NCI-H2029 (cell line): ENCODE measurements around the gene DAB2IP.

Source experiments
- DNase-seq: peaks from one replicate; lab custom pipeline; 2025; lab: John Stamatoyannopoulos, UW

Gene DAB2IP

GRCh38 chr9:121663591-121663990 lies 12.2 kb downstream of the DAB2IP start:
- DNase-seq: no peak

DNA sequence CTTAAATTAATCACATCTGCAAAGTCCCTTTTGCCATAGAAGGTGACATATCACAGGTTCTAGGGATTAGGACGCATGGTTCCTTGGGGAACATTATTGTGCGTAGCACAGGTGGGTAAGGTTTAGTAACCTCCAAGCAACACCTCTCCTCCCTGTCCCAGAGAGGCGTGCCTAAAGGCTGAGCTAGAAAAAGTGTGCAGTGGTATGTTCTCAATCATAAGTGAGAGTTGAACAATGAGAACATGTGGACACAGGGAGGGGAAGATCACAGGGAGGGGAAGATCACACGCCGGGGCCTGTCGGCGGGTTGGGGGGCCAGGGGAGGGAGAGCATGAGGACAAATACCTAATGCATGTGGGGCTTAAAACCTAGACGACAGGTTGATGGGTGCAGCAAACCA lies 14.9 kb downstream of the DAB2IP start:
- DNase-seq: no peak

DNA sequence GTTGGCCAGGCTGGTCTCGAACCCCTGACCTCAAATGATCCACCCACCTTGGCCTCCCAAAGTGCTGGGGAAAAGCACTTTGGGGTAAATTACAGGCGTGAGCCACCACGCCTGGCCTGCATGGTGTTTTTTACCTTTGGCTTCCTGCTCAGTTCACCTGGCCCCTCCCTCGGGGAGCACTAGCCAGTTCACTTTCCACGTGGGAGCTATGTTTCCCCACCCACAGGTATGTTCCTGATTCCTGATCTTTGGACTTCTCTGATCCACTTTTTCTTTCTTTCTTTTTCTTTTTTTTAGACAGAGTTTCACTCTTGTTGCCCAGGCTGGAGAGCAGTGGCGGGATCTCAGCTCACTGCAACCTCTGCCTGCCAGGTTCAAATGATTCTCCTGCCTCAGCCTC lies 15.8 kb downstream of the DAB2IP start:
- DNase-seq: no peak

- DNase-seq: no peak
Observed at GRCh38 chr9:121667890-121668289, 16.5 kb downstream of the DAB2IP start.

GRCh38 chr9:121670431-121670830 lies 19.0 kb downstream of the DAB2IP start:
- no peak for DNase-seq

DNA sequence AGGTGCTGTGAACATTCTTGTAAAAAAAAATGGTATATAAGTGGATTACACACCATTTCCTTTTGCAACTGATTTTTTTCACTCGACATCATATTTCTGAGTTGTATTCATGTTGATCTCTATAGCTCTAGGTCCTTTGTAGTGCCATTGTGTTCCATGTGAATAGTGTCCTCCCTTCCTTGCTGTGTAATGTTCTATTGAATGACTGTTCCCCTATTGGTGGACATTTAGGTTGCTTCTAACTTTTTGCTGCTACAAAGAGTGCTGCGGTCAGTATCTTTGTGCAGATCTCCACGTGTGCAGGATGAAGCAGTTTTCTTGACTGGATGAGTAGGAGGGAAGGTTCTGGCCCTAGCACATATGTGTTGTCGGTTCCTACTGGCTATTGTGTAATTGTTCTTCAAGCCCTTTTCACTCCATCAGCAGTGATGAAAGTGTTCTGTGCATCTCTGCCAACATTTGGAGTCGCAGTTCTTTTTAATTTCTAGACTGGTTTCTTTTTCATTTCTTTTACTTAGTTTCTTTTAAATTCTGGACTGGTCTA lies 20.2 kb downstream of the DAB2IP start:
- DNase-seq: no peak

GRCh38 chr9:121672213-121672612 lies 20.8 kb downstream of the DAB2IP start:
- DNase-seq: no peak

GRCh38 chr9:121672986-121673385 lies 21.6 kb downstream of the DAB2IP start:
- no peak for DNase-seq

DNA sequence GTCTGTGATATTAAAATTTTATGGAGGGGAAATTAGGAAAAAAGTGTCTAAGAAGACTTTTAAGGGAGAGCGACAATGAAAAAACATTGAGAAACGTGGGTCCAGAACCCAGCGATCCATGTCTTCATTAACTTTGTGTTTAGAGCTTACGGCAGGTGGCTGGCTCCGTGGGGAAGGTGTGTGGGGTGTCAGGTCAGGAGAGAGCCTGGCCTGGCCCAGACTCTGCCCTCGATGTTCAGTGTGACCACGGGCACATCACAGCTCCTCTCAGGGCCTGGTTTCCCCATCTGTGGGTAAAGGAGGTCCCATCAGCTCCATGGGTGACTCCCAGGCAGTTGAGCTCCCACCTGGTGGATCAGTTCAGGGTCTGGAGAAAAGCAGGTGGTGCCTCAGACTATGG lies 22.1 kb downstream of the DAB2IP start:
- no peak for DNase-seq

DNA sequence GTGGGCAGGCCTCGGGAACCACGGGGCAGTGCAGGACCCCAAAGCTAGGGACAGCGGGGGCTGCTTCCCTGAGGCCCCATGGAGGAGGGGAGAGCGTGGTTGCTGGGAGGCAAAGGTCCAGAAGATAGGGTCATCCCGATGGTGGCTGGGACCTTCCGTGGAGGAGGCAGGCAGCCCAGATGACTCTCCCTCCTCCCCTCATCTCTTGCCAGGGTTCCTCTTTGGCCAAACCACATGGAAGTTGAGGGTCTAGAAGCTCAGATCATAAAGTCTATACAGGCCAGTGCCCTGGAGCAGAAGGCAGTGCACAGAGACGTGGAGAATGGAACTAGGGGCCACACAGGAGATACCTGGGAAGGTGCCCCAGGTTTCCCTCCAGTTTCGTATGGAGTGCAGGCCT lies 22.6 kb downstream of the DAB2IP start:
- DNase-seq: no peak

GRCh38 chr9:121674952-121675351 lies 23.5 kb downstream of the DAB2IP start:
- DNase-seq: no peak

GRCh38 chr9:121675381-121675780 lies 23.9 kb downstream of the DAB2IP start:
- no peak for DNase-seq

GRCh38 chr9:121675969-121676822 lies 24.8 kb downstream of the DAB2IP start:
- DNase-seq: no peak

DNA sequence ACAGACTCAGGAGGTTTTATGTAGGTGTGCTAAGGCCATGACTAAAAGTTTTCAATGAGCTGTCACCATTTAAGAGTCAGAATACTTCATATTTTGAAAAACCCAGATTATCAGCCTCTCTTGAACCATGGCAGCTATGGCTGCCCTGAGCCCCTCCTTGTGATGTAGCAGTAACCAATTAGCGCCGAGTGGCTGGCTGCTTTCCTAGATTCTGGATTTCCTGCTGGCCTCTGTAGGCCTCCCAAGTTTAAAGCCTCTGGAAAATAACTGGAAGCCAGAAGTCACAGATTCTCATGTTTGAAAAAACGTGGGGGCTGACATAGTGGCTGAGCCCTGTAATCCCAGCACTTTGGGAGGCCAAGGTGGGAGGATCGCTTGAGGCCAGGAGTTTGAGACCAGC lies 25.5 kb downstream of the DAB2IP start:
- DNase-seq: no peak

DNA sequence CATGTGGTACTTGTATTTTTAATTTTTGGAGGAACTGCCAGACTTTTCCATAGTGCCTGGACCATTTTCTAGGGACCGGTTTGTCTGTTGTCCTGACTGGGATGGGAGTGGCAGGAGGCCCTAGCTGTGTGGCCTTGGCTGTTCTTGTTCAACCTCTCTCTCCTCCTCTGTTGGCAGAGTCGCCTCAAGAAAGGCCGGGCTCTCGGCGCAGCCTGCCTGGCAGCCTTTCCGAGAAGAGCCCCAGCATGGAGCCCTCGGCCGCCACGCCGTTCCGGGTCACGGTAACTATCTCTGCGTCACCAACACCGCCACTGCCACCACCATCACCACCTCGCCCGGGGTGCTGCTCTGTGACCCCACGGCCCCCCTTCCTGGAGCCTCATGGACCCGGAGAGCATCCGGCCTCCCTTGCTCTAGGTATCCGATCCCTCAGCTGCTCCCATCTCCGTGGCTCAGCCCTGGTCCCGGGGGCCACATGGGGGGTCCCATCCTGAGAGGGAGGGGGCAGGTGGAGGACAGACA lies 27.1 kb downstream of the DAB2IP start:
- DNase-seq: no peak

GRCh38 chr9:121679901-121680635 lies 28.6 kb downstream of the DAB2IP start:
- DNase-seq: no peak

DNA sequence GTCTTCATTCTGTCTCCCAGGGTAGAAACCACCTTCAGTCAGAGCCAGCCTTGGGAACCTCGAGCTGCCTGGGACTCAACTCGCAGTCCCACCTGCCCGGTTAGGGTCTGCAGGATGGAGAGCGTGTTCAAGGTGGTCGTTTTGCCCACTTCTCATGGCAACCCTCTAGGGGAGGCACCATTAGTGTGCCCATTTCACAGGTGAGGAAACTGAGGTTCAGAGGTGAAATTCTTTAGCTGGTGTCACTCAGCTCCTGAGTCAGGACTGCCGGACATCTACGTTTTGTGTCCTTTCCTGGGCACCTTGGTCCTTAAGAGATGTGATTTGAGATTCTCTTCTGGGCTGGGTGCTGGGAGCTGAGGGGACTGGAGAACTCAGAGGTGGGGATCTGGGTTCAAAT lies 30.0 kb downstream of the DAB2IP start:
- DNase-seq: no peak

- no peak for DNase-seq
Observed at GRCh38 chr9:121682201-121682600, 30.8 kb downstream of the DAB2IP start.

- DNase-seq: no peak
Observed at GRCh38 chr9:121682926-121683515, 31.6 kb downstream of the DAB2IP start.

DNA sequence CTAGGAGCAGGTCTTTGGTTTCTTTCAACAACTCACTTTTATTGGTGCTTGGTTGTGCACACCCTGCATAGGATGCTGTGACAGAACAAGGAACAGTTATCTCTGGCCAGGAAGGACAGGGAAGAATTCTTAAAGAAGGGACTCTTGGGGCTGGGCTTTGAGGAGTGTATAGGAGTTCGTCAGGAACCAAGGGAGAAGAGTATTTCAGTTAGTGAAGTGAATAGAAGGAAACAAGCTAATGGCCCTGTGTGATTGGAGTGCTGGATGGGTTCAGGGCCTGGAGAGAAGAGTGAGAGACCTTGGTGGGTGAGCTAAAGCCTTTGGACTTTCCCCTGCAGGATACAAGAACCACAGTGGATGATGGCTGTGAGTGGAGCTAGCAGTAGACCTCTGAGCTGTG lies 32.2 kb downstream of the DAB2IP start:
- no peak for DNase-seq

DNA sequence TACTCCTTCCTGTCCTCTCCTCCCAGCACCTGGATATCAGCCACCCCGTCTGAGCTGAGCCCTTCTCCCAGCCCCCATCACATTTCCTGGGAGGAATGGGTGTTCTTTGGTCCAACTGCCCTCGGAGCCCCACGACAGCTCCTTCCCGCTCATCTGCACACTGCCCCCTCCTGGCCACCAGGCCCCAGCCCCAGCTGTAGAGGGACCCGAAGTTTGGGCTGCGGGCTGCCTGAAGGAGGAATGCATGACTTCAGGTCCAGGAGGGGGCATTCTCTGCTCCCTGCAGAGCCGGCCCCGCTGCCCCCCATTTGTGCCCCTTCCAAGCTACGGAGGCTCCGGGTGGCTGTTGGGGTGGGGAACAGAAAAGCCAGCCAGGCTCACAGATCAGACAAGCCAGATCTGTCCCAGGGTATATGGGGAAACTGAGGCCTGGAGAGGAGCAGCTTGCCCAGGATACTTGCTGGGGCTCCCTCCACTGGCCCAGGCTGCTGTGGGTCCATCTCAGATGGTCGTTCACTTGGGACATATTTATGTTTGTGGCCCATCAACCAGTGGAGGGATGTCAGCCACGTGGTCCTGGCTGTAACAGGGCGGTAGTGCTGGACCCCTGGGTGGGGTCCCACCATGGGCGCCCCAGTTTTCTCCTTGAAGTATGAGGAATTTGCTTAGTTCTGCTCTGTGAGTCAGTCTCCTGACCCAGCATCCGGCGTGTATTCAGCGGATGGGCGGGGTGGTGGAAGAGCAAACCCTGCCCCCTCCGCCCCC lies 33.1 kb downstream of the DAB2IP start:
- DNase-seq: no peak
